HG03064 (cell line): ENCODE measurements around the gene OLFM1.

Experiments
- ATAC-seq: cut with Tn5 transposase; IDR thresholded peaks from one replicate; pipeline ENCODE4 v1.9.1; 2021; ENCODE audit warnings: low read depth; ENCODE audit not compliant: unreplicated experiment

The OLFM1 gene

DNA sequence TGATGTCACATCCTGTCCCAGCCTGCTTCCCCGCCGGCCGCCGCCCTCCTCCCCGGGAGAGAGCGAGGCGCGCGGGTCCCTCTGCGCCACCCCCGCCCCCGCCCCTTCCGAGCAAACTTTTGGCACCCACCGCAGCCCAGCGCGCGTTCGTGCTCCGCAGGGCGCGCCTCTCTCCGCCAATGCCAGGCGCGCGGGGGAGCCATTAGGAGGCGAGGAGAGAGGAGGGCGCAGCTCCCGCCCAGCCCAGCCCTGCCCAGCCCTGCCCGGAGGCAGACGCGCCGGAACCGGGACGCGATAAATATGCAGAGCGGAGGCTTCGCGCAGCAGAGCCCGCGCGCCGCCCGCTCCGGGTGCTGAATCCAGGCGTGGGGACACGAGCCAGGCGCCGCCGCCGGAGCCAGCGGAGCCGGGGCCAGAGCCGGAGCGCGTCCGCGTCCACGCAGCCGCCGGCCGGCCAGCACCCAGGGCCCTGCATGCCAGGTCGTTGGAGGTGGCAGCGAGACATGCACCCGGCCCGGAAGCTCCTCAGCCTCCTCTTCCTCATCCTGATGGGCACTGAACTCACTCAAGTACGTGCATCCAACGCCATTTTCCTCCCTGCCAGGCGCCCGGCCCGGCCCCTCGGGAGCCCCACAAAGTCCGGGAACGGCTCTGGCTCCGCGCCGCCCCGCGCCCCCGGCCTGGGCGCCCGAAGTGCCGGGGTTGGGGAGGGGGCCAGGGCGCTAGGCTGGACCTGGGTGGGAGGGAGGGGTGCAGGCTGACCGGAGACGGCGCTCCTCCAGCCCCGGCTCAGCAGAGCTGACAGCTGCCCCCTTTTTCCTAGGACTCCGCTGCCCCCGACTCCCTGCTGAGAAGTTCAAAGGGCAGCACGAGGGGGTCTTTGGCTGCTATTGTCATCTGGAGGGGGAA, 12.0 kb upstream of the OLFM1 start:
- ATAC-seq, result no peak

DNA sequence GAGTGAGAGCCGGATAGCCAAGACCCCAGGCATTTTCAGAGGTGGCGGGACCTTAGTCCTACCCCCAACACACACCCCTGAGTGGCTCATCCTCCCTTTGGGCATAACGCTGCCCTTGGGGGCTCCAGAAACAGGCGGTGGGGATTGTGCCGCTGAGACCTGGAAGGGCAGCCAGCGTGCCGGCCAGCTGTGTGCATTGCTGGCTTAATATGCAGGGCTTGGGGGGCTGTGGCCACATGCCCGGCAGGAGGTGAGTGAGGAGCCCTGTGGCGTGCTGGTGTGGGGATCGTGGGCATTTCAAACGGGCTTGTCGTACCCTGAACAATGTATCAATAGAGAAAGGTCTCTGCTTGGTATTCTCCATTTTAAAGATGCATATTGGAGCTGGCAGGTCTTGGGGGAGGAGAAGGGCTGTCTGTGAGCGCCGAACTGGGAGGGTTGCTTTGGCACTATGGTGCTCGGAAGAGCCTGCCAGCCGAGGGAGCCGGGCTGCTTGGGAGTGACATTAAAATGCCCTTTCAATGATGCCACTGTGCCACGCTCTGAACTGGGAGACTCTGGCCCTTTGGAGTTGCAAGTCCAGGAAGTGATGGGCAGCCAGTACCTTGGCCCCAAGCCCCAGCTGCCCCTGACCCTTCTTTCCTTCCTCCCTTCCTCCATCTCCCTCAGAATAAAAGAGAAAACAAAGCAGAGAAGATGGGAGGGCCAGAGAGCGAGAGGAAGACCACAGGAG, 11.2 kb upstream of the OLFM1 start:
- no peak for ATAC-seq

DNA sequence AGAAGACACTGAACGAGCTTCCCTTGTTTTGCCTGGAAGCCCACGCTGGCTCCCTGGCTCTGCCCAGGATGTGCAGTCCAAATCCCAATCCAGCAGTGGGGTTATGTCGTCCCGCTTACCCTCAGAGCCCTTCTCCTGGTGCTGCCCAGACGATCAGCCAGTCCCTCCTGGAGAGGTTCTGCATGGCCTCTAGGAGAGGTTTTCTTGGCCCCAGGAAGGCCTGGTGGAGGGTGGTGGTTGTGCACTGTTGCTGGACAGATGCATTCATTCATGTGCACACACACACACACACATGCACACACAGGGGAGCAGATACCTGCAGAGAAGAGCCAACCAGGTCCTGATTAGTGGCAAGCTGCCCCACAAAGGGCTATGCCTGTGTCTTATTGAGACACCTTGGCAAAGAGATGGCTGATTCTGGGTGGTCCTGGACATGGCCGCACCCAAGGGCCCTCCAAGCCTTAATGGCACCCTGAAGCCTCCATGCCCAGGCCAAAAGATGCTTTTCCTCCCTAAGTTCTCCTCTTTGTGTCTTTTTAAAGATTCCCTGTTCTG, 10.5 kb upstream of the OLFM1 start:
- no peak for ATAC-seq

DNA sequence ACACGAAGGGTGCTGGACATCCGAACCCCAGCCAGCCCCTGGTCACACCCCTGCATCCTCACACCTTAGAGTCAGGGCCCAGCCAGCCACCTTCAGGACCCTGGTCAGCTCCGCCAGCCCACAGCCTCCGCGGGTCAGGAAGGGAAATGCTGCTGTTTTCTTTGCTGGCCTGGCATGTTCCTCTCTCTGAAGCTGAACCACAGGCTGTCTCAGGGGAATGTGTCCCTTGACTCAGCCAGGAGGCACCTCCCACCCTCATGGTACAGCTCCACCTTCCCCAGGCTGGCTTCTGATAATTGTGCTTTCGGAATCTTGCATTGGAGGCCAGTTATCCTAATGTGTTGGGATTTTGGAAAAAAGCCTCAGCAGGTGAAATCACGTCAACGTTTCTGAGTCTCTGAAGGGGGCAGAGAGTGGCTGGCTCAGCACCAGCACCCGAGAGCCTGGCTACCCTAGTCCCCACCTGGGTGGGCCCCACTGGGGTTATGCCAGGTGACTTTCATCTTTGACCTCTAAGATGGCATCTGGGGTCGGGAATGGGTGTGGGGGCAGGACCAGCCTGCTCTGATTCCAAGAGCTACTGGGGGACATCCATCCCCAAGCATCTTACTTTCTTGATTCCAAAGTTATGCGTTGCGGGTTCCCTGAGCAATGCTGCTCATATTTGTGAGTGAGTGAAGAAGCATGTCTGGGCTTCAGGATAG, 9.8 kb upstream of the OLFM1 start:
- no peak for ATAC-seq

DNA sequence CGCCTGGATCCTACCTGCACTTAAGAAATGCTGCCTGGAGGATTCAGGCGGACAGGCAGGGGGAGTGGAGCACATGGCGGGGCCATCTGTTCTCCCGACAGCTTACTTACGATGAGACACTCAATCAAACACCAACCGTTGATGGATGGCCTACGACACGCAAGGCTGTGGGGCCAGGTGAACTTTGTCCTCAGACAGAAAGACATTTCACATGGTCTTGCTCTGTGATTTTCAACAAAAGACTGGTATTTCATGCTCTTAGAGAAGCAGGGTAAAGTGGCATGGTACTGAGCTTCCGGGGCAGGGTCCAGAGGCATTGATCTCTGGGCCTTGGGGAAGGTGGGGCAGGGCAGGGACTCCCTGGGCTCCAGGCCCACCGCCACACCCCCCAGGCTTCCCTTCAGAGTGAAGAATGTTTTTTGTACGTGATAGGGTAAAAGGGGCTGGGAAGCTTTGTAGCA, 9.1 kb upstream of the OLFM1 start:
- ATAC-seq, result no peak

DNA sequence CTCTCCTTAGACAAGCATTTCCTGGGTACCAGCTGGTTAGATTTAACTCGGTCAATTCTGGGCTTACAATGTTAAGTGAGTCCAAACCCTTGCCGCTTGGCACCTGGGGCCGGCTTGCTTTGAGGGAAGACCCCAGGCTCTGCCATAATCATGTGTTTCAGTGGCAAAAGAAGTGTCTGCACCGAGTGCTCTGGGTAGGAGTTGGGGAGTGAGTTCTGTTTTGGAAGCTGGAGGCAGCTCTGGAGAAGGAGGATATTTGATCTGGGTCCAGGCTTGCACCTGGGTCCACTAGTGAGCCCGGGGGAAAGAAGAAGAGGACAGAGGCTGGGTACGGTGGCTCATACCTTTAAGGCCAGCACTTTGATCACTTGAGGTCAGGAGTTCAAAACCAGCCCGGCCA, 8.4 kb upstream of the OLFM1 start:
- no peak for ATAC-seq

DNA sequence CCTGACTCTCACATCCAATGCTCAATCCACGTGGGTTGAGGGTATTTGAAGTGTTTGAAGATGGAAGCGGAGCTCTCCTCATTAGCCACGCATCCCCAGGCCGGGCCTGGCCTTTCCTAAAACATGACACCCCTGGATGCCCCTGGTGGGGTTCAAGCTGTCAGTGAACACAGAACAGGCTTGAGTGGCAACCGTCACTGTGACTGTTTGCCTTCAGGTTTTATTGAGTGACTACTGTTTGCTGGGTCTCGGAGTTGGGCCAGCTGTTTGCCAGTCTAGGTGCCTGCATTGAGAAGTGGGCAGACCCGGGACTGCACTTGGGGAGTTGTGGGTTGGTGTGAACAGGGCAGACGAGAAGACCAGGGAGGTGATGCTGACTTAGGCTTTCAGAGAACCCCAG, 7.8 kb upstream of the OLFM1 start:
- ATAC-seq, result no peak

DNA sequence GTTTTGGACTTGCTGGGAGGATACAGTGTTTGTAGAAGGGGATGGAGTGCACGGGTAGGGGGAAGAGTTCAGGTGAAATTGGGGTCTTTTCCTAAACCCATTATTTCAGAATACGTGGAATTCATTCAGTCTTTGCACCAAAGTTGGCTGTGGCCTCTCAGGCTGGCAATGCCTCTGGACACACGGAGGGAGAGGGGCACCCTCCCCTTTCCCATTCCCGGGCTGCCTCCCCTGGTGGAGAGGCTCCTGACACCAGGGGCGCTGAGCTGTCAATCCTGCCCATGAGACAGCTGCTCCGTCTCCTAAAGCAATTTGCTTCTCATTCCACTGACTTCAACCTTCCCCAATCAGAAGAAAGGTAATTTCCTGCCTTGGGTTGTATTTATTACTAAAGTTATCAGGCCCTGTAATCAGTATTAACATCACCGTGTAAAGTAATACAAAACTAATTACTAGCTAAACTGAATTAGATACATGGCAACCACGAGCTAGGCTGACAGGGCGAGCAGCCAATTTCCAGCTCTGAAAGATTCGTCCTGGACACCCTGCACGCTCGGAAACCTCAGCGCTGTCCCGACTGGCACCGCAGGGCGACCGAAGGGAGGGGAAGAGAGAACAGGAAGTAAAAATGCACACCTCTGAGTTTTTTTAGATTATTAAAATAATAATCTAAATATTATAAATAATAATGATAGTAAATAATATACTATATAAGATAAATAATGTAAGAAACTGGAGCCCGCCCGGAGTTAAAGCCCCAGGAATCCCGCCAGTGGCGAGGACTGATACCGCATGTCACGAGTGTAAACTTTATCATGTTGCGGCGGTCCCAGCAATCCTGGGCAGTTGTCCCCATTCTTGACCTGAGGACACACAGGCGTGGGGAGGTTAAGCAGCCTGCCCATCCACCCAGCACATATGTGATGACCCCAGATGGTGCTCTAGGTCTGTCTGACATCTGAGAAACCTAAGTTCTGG, 6.9 kb upstream of the OLFM1 start:
- no peak for ATAC-seq

DNA sequence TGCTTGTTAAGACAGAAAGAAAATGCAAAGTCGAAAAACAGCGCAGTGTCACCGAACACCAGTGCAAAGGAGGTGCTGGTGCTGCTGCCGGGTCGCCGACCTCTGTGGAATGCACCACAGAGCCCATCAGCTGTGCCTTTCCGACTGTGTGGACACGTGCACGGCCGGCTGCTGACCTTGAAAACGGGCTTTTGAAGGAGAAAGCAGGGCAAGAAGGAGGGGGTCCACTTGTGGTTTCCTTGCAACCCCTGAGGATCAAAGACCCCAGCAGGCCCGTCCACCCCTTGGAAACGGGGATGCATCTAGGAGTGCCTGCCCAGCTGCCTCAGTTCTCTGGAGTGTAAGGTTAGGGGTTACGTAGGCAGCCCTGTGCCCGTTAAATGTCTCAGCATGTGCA, 6.2 kb upstream of the OLFM1 start:
- no peak for ATAC-seq

DNA sequence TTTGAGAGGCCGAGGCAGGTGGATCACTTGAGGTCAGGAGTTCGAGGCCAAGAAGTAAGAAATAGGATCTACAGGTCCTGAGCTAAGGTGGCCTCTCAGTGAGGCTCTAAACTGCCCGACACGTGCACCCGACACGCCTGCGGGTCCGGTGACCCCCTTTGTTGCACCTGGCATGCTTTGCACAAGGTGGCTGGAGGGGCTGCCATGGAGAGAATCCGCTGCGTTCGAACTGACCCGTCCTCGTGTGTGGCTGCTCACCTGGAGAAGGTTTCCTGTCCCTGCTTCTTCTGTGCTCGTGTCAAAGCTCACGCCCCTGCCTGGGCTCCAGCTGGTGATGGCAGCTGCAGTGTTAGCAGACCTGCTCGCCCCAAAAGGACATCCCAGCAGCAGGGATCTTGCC, 5.7 kb upstream of the OLFM1 start:
- no peak for ATAC-seq

DNA sequence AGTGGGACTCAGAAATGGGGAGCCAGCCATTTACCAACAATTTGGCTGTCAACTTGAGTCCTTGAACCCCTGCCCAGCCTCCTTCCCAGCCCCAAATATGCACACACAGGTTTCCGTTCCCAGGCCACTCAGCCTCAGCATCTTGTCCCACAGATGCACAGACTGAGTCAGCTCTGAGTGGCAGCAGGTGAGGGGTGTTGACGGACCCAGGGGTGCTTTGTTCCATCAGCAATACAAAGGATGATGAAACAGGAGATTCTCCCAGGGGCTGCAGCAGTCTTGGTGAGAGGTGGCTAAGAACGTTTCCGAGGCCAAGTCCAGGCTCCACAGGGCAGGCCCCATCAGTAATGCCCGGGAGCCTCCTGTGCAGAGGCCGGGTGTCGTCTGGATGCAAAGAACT, 4.9 kb upstream of the OLFM1 start:
- ATAC-seq, result no peak

DNA sequence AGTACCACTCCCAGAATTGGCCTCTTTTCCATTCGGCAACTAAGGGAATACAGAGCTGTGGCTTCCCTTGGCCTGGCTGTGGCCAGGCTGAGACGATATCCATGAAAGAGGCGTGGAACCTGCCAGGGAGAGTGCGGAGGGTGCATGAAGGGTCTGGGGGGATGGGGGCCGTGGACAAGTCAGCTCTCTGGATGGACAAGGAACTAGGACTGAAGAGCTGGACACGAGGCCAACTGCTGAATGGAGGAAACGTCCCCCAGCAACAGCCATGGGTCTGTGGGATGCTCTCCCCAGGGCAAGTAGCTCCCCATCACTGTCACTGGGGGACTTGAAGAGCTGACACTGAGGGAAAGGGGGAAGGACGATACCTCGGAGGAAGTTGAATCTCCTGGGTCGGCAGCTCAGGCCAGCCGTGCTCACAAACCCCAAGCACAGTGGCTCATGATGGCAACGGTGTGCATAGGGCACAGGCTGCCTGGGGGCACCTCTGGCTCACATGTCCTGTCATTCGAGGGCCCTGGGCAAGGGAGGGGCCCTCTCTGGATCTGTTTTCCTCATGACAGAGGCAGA, 4.1 kb upstream of the OLFM1 start:
- ATAC-seq, result no peak

DNA sequence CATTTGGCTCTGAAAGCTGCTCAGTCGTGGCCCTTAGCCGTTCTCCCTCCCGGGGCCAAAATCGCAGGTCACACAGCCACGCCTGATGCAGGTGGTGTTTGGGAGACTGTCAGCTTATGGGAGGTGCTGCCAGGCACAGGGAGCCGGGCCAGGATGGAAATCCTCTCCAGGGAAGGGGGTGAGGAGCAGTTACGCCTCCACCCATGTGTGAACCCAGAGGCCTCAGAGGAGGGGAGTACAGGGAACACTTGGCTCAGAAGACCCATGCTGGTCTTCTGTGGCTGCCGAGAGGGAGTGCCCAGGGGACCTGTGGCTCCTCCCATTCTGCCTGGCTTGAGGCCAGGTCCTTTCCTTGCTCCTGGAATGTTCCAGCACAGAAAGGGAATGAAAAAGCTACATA, 3.6 kb upstream of the OLFM1 start:
- ATAC-seq, result no peak

DNA sequence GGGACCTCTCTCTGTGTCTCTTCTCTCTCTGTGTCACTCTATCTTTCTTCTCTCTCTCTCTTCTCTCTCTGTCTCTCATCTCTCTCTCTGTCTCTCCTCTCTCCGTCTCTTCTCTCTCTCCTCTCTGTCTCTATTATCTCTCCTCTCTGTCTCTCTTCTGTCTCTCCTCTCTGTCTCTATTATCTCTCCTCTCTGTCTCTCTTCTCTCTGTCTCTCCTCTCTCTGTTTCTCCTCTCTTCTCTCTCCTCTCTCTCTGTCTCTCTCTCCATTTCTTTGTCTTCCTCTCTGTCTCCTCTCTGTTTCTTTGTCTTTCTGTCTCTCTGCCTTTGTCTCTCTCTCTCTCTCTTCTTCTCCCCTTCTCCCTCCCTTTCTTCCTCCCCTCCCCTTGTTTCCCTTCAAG, 3.2 kb upstream of the OLFM1 start:
- ATAC-seq, result no peak

DNA sequence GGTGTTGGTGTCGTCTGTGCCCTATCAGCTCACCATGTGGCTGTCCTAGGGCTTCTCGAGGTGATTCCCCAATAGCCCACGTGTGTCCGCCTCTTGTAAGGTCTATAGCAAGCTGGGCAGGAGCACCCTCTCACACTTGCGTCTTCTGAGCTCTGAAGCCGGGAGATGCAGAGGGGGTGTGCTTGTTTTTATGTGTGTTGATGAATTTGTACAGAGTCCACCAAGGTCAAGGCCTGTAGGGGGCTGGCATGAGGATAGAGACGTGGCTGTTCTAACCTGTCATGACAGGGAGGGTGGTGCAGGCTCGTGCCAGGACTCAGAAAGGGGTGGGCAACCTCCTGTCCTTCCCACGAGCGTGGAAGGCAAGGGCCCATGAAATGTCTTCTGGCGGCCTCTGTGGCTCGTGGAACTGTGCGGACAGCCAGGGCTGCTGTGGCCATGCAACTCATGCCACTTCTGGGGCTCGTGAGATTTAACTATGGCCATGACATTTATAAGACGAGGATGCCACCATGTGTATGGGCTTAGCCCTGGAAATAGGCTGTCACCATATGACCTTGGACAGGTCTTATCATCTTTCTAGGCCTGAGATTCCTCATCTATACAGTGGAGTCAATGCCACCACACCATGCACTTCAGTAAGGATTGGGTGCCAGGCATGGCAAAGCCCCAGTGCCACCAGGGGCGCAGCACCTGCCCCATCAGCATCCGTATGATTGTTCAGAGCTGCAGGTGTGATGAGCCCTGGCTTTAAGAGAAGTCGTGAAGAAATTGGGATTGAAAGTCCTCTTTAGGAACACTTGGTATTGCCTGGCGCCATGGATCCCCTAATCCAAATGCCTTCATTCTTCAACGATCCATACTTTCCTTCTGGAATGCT, 2.3 kb upstream of the OLFM1 start:
- ATAC-seq, result no peak

DNA sequence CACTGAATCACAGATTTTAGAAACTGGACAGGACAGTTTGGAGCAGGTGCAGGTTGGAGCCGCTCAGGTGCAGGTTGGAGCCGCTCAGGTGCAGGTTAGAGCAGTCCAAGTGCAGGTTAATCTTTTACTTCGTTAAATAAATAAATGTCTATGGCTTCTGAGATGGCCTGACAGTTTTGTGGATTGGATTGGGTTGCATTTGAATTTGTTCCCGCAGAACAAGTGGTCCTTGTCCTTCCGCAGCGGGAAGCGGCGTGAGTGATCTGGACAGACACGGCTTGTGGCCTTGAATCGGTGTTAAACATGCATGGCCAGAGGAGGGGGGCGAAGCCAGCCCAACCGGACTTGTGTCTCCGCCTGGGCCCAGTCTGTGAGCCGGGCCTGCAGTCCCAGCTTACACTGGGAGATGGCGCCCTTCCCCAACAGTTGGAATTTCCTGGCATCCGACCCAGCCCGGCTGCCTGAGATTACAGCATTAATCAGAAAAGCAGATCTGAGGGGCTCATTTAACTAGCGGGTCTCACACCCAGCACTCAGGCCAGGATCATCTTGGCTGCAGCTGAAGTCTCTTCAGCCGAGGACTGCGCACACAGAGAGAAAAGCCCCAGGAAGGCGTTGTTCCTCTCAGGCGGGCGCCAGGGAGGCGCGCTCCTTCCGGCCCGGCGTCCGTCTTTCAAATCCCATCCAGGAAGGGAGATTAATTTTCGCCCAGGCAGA, 1.5 kb upstream of the OLFM1 start:
- no peak for ATAC-seq

DNA sequence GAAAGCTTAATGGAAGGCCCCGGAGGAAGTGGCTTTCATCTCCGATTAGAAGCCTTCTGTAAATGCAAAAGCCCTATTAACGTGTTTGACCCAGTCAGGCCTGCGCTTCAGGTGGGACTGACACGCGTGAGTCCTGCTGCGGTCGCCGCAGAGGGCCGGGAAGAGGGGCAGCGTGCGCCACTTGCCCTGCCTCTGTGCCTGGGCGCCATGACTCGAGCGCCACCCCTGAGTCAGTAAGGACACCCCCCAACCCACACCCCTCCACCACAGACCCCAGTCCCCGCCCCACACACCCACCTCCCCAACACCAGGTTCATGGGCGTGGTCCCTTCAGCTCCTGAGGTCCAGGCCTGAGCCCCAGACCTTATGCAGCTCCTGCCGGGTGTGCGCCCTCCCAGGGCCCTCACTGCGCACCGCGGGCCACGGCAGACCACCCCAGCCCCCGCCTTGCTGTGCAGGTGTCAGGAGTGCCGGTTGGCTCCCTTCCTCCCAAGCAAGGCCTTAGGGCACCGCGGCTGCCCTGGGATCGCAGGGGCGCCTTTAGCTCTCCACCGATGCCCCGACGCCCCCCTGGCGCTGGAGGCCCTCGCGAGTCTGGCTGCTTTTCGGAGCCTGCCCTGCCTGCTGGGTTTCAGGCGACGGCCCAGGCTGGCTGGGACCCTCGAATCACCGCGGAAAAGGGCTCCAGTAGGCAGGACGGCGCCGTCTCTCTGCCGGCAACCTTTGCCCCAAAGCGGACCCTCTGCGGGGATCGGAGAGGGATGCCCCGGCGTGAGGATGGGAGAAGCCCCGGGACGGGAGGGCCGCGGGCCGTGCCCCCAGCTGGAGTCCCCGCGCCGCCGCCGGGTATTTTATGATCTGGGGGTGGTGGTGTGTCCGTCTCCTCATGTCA, 625 bp upstream of the OLFM1 start:
- no peak for ATAC-seq
